Measurements from ENCODE around the gene GLG1.
"Not testable (repeated sequence)": the region's sequence is repeated elsewhere in the genome, so short reads cannot be mapped to it uniquely, and the experiment has no call there.

Gene GLG1

GRCh38 chr16:74524926-74525325 lies 82.0 kb downstream of the GLG1 start:
- DNase-seq = no peak

DNA sequence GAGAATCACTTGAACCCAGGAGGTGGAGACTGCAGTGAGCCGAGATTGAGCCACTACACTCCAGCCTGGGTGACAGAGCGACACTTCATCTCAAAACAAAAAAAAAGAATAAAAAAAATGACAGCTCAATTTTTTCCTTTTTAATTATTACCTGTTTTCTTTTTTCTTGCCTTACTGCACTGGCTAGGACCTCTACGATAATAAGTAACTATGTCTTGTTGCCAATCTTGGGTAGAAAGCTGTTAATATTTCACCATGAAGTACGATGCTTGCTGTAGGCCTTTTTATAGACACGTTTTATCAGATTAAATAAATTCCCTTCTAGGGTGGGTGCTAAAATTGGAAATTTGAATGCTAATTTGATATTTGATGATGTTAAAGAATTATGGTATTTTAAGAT lies 82.8 kb downstream of the GLG1 start:
- DNase-seq = no peak

- not testable (repeated sequence) for DNase-seq
Measured at GRCh38 chr16:74523706-74524105, 83.2 kb downstream of the GLG1 start.

DNA sequence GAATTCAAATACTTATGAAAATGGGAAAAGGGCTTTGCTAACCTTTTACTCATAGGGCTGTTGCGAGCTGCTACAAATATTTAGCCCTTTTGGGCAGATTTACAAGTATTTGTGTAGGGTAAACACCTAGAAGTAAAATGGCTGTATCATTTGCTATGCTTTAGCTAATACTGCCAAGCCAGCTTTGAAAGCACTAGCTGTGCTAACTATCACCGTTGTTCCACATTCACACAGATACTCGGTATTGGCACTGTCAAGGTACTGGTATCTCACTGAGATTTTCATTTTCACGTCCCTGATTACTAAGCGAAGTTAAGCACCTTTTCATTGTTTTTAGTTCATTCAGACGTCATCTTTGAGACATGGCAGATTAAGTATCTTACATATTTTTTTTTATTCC lies 84.8 kb downstream of the GLG1 start:
- DNase-seq = no peak

DNA sequence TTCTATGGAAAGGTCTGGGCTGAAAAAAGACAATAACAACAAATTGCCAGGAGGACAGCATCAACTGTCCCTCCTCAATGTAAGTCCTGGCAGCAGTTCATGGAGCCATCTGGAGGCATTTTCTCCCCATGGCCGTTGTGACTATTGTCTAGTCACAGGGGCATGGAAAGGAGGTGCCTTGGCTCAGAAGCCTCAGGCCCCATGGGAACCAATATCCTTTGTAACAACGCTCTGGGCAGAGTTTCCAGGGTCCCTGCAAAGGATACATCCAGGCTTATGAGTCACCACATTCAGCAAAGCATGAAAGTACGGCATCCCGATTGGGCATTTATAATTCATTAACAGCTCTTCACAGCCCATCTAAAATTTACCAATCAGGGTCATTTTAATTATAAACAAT lies 85.2 kb downstream of the GLG1 start:
- no peak for DNase-seq

DNA sequence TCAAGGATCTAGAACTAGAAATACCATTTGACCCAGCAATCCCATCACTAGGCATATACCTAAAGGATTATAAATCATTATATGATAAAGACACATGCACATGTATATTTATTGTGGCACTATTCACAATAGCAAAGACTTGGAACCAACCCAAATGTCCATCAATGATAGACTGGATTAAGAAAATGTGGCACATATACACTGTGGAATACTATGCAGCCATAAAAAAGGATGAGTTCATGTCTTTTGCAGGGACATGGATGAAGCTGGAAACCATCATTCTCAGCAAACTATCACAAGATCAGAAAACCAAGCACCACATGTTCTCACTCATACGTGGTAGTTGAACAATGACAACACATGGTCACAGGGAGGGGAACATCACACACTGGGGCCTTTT lies 88.0 kb downstream of the GLG1 start:
- DNase-seq = not testable (repeated sequence)

DNA sequence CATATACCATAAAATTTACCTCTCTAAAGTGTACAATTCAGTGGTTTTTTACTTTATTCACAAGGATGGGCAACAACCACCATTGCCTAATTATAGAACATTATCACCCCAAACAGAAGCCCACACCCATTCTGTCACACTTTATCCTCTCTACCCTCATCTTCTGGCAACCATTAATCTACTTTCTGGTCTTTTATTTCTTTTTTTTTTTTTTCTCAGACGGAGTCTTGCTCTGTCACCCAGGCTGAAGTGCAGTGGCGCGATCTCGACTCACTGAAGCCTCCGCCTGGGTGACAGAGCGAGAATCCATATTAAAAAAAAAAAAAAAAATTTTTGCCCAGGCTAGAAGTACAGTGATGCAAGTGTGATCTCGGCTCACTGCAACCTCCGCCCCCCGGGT lies 95.0 kb downstream of the GLG1 start:
- DNase-seq = no peak

DNA sequence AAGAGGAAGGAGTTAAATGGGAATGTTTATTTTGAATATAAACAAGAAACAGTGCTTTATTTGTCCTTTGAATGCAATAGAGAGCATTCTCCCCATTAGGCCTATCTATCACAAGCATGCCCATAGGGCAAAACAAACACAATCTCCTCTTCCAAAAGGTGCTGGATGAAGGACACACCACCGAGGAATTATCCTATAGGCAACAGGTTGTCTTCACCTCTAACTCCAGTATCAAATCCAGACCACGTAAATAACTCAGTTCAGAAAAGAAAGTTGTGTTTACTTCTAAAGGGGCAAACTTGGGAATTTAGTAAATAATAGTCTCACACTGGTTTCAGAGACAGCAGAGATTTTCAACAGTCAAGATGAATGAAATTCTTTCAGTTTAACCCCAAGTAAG lies 101.9 kb downstream of the GLG1 start:
- DNase-seq = no peak

DNA sequence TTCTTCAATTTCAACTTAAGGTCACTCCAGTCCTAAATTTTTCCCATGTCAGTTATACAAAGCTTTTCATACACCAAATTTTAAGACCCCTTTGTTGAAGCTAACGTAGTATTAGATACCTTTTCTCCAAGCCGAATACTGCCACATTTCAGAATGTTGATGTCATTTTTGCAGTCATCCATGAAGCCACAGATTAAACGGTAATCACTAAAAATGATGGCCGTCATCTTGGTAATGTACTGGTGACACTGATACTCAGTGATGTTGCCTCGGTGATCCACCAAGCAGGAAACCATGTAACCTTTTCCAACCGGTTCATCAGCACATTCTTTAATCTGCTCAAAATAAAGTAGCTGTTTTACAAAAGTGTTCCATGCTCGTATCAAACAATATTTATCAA lies 103.5 kb downstream of the GLG1 start:
- no peak for DNase-seq

GRCh38 chr16:74501484-74502478 lies 105.1 kb downstream of the GLG1 start:
- no peak for DNase-seq

- DNase-seq = no peak
Measured at GRCh38 chr16:74500907-74501306, 106.0 kb downstream of the GLG1 start.

GRCh38 chr16:74499114-74499513 lies 107.8 kb downstream of the GLG1 start:
- no peak for DNase-seq

GRCh38 chr16:74497761-74498160 lies 109.2 kb downstream of the GLG1 start:
- no peak for DNase-seq

DNA sequence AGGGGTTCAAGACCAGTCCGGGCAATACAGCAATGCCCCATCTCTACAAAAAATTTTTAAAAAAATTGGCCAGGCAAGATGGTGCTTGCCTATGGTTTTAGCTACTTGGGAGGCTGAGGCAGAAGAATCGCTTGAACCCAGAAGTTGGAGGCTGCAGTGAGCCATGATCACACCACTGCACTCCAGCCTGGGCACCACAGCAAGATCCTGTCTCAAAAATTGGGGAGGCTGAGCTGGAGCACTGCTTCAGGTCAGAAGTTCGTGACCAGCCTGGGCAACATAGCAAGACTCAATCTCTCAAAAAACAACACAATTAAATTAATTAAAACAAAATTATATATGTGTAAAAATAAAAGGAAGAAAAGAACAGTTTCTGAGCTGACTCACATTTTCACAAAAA lies 110.9 kb downstream of the GLG1 start:
- no peak for DNase-seq

DNA sequence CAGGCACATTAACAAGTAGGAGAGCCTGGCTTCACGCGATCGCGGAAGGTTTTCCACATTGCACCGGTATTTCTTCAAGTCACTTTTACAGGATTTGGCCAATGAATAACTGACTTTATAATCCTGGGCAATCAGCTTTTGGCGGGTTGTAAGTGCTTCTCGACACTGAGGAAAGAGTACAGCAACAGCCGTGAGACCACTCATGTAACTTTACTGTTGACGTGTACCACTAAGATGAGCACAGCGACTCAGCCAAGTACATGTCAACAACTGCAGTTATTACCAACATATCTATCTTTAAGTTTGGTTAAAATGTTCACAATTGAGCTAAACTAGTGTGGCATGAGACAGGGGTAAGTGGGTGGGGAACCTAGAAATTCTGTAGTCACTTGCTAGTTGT lies 113.9 kb downstream of the GLG1 start:
- DNase-seq = no peak

- DNase-seq = peak; percentile 20
Measured at GRCh38 chr16:74487634-74488495, 119.0 kb downstream of the GLG1 start.

DNA sequence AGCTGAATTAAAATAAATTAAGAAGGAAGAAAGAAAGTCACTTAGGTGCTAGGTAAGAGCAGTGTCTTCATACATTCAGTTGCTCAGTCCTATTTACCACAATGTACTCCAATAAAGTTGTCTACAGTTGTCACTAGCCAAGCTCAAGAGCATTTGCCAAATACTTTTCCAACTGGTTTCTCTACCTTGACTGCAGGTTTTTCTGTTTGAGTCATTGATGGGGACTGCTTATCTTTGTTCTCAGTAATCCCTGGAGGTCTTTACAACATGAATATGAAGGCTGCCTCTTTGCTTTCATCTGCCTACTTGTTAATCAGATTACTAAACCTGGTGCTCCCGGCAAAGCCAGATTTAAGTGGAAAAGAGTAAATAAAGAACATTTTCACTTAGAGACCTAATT lies 121.0 kb downstream of the GLG1 start:
- DNase-seq = no peak

DNA sequence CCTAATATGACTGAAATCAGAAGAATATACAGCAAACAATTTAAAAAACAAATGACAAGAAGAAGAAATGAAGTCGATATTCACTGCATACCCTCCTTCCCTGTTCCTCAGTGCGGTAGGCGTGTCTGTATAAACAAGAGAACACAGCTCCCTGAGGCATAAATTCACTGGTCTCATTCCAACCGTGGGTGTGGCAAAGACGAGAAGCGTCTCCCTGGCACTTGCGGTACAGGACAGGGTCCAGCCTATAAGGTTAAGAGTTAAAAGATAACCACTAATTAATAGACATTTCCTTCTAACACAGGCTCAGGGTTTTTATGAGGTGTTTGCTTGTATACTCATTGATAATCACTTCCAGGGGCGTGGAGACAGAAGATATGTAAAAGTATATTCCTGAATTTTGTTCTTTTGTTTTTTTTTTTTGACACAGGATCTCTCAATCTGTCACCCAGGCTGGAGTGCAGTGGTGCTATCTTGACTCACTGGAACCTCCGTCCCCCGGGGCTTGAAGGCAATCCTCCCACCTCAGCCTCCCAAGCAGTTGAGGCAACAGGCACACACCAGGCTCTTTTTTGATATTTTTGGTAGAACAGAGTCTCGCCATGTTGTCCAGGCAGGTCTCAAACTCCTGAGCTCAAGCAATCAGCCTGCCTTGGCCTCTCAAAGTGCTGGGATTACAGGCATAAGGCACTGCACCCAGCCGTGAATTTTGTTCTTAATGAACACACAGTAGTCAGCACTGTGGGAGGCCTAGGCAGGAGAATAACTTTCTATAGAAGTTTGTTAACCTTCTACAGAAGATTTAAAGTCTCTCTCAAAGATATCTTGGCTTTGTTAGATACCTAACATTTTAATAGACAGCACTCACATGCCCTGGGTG lies 126.5 kb downstream of the GLG1 start:
- DNase-seq = no peak

DNA sequence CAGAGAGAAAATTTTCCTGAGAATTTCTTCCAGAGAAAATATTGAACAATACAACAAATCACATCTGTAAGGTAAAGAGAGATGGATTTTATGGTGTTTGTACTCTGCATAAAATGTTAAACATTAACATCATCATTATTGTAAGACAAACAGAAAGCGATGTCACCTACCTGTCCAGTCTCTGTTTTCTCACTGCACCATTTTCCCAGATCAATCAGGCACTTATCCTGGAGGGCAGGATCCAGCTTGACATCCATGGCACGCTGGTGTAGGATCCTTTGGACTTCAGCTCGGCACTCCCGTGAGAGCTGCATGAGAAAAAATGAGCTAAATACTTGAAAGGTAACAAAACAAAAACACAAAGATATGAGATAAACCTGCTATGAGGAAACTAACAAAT lies 129.7 kb downstream of the GLG1 start:
- no peak for DNase-seq

GRCh38 chr16:74474416-74474815 lies 132.5 kb downstream of the GLG1 start:
- no peak for DNase-seq

DNA sequence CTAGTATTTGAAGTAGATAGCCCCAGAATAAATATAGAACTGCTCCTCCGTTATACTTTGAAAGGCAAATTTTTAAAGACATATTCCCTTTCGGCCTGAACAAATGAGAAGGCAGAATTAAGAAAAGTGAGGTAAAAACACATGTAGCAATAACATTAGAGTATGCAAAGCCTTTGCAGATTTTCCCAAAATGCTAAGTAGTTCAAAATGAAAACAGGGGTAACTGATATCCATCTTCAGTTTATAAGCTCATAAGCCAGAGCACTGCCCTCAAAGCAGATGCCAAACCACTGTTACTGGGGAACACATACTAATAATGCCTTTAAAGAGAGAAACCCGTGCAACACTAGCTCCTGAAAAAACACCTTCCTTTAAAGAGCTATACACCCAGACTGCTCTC lies 134.4 kb downstream of the GLG1 start:
- DNase-seq = no peak

DNA sequence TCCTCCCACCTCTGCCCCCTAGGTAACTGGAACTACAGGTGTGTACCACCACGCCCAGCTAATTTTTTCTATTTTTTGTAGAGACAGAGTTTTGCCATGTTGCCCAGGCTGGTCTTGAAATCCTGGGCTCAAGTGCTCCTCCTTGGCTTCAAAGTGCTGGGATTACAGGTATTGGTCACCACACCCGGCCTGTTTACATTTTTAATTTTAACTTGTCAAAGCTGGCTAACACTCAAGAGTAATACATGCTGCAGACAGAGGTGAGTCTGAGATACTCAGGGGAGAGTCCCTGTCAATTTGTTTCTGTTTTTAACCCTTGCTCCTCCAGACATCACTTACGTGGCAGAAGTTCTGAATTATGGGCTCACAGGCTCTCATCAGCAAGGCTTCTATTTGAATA lies 134.9 kb downstream of the GLG1 start:
- DNase-seq = no peak

DNA sequence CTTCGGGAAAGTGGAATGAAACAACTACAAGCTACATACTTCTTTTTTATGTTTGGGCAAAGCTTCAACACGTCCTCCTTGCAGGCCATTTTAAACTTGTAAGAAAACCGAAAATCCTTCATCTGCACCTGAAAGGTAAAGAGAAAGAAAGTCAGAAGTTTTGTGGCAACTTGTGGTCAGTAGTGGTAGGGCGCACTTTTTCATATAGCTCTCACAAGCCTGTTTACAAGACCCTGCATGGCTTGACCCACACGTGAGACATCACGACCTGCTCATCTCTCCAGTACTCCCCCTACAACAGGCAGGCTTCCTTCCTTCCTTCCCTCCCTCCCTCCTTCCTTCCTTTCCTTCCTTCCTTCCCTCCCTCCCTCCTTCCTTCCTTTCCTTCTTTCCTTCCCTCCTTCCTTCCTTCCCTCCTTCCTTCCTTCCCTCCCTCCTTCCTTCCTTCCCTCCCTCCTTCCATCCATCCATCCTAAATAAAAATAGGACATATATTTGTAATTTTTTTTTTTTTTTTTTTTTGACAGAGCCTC lies 136.9 kb downstream of the GLG1 start:
- no peak for DNase-seq
